ENCODE measurements around the gene TEKT5. TPM values are rescaled to one million over a fixed set of nuclear protein-coding genes. Genes with fewer than 3 reads are reported as not detected.

The TEKT5 gene
- total RNA-seq, 1 donor from 2014 or later: not detected

DNA sequence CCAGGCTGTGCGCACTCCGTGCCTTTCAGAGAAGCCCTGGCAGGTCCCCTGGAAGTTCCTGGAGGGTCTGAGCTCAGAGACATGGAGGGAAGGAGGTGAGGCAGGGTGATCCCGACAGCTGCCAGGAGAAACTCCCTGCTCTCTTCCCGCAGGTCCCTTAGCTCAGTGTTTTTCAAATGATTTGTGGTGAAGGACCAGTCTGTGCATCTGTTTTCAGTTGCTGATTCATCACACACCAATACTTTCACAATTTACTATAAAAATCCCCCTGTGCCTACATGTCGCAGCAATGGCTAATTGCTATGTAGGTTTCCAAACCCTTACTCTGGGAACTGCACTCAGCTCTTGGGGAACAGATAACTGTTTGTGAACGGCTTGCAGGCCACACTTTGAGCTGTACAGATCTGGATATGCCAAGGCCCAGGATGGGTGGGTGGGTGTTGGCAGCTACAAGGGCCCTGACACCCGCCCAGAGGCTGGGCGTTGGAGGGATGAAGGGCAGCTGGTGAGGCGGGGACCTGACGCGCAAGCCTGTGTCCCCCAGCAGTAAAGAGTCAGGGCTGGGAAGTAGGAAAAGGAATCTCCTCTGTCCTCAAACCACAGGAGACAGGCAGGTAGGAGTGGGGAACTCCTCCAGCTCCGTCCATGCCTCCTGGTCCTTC, 93.8 kb downstream of the TEKT5 start:
- DNase-seq: peak; percentile 43
- intact Hi-C loops (cut with DNase I): no loop called here
- ATAC-seq (ENCODE audit: poor library complexity): peak; percentile 61

DNA sequence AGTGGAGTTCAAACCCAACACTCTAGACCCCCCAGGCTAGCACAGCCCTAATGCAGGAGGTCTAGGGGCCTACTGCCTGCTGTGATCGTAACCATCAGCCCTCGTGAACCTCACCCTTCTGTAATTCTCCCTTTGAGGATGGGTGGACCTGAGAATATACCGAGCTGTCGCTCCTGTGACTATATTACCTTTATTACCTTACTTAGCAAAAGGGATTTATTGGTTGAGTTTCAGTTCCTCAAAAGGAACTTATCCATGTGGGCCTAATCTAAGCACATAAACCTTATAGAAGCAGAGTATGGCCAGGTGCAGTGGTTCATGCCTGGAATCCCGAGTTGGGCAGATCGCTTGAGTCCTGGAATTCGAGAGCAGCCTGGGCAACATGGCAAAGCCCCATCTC, 95.1 kb downstream of the TEKT5 start:
- intact Hi-C loops (cut with DNase I): no loop called here
- no peak for ATAC-seq (ENCODE audit: poor library complexity)
- DNase-seq: no peak

DNA sequence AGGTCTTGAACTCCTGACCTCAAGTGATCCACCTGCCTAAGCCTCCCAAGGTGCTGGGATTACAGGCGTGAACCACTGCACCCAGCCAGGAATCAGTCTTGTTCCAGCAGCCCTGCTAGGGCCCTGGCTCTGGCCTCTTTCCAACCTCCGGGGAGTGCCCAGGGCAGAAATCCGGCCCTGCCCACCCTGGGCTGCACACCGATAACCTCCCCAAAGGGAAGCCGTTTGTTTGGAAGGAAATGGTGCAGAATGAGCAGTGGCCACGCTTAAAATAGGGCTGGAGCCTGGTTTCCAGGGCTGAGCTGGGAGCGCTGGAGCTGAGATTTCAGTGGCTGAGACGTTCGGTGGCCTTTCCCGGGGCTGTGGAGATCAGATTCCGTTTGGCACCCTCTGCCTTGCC, 96.6 kb downstream of the TEKT5 start:
- DNase-seq: peak; percentile 76
- ATAC-seq (ENCODE audit: poor library complexity): peak; percentile 3
- intact Hi-C loops (cut with DNase I): no loop called here

DNA sequence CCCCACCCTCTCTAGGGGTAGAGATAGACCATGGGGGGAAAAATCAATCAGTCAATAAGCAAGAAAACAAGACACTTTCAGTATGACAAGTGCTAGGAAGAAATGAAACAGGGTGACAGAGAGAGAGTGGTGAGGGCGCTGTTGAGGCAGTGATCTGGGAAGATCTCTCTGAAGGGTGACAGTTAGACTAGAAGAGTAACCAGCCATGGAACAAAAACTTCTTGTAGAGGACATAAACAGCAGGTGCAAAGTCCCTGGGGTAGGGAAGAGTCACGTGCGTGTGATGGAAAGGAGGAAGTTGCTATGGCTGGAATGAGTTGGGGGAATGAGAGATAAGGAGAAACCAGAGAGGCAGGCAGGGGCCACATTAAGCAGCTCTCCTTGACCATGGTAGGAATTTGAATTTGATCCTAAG, 97.5 kb downstream of the TEKT5 start:
- DNase-seq (no peak), ATAC-seq (ENCODE audit: poor library complexity) (no peak)
- intact Hi-C loops (cut with DNase I): no loop called here

DNA sequence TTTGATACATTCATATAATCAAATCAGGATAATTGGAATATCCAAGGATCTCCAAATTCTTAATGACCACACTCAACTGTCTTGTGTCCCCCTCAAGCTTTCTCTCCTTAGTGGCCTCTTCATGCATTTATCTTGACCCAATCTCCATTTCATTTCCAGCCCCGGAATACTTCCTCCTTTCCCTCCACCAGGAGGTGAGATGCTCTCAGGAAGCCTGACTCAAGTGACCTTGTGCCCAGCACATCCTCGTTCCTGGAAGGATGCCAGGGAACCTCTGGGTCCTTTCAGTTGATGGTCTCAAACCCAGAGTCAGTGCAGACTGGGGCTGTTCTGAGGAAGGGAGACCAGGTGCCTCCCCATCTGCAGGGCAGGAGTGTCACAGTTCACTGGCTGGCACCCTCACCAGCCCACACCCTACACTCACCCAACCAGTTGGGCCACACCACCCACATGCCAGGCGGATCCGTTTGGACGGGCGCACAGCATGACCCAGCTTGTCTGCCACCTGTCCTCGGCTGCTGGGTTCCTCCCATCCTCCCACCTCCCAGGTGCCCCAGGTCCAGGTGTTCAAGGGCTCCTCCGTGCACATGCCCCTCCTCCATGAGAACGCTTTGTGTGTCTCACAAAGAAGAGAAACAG, 100.3 kb downstream of the TEKT5 start:
- ATAC-seq (ENCODE audit: poor library complexity) (peak; percentile 55), DNase-seq (no peak)
- intact Hi-C loops (cut with DNase I): no loop called here

DNA sequence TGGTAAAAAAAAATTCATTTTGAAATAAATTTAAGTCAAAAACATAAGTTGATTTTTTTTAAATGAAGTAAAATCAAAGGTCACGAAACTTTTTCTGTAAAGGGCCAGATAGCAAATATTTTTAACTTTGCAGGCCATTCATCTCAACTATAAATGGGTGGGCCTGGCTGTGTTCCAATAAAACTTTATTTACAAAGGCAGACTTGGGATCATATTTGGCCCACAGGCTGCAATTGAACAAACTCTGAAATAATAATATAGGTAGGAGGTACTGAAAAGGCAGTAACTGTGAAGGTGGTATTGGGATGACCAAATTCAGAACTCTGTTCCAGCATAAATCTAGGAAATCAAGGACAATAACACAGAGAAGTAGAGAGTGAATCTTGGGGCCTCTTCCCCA, 102.1 kb downstream of the TEKT5 start:
- ATAC-seq (ENCODE audit: poor library complexity): no peak
- intact Hi-C loops (cut with DNase I): no loop called here

DNA sequence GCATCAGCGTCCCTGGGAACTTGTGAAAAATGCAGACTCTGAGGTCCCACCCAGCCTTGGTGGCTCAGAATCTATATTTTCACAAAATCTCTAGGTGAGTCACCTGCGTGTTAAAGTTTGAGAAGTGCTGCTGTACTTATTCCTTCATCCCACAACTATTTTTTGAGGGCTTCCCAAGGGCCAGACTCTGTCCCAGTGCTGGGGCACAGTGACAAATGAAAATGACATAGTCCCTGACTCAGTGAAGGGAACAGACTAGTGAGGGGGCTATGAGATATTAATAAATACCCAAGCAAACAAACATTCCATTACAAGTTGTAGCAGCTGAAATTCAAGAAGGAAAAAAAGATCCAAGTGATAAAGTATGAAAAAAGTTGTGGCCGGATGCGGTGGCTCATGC, 104.4 kb downstream of the TEKT5 start:
- intact Hi-C loops (cut with DNase I): no loop called here
- no peak for DNase-seq
- ATAC-seq (ENCODE audit: poor library complexity): no peak

More for the DNA sequence above, 102.1 kb downstream of the TEKT5 start:
- no peak for DNase-seq

DNA sequence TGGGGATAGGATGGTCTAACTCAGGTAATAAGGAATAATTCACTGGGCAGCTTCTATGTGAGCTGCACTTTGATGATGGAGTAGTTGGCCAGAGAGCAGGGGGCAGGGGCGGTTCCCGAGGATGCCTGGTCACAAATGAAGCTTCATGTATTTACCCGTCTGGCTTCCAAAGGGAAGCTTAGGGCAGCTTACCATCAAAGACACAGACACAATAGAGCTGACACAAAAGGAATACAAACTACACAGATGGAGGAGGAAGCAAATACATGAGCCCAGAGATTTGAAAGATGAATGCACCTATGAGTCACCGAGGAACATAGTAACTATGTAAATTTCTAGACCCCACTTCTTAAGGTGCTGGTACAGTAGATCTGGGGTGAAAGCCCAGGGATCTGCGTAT, 105.6 kb downstream of the TEKT5 start:
- intact Hi-C loops (cut with DNase I): no loop called here
- ATAC-seq (ENCODE audit: poor library complexity) (no peak), DNase-seq (no peak)

DNA sequence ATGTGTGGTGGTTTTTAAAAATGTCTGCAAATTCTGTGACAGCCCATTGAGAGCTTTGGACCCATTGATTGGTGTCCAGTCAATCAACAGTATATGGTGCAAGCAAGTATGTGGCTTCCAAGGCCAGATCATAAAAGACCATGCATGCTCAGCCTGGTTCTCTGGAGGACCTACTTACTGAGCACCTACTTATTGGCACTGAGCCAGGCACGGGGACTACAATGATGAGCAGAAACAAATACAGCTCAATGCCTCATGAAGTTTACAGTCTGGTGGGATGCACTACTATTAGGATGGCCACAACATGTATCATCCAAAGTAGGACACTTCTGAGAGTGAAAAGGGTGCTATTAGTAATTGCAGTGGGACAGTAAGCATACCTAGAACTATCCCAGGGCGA, 107.1 kb downstream of the TEKT5 start:
- DNase-seq (no peak), ATAC-seq (ENCODE audit: poor library complexity) (no peak)
- intact Hi-C loops (cut with DNase I): no loop called here

DNA sequence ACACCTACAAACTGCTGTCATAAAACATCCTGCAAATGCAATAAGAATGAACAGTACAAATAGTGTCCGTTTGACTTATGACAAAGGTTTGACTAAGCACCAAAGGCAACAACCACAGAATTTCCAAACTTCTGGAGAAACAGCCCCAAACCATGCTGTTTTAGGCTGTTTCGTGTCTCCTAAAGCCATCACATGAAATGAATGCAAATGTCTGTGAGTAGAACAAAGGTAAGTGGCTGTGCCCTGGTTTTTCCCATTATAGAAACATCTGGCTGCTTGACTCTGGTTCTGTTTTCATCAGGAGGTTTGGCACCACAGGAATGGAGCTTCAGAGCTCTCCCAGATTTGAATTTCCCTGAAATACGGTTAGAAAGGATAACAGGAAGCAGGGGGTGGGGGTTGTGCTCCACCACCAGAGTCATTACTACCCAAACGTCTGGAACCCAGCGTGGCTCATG, 109.7 kb downstream of the TEKT5 start:
- DNase-seq: no peak
- intact Hi-C loops (cut with DNase I): no loop called here
- ATAC-seq (ENCODE audit: poor library complexity): no peak

DNA sequence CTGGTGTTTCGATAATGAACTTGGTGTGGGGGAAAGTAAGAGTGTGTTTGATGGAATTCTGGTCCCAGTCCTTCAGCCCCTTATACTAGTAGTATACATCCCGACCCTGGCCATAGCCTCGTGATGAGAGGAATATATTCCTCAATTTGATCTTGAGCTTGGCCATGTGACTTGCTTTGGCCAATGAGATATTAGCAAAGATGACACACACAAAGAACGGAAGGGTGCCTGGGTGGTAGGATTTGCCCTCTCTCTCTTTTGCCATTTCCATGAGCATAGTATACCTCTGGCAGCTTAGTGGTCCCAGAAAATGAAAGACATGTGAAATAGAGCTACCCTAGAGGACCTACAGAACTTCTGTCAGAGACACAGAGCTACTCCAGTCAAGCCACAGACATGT, 111.5 kb downstream of the TEKT5 start:
- no peak for DNase-seq
- no peak for ATAC-seq (ENCODE audit: poor library complexity)
- intact Hi-C loops (cut with DNase I): no loop called here

DNA sequence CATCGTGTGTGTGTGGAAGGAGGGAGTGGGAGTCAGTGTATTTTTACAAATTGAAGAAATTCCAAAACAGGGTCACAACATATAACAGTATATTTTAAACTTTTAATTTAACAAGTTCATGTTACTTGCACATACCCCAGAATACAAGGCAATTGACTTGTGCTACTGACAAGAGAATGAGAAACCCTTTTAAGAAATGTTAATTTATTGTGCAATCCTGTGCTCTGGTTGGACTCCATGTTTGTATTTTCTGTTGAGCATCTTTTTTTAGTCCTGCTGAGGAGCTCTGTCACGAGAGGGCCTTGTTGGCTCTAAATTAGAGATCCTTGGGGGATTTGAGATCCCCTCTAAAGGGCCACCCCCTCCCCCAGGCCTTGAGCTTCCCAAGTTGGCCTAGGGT, 113.2 kb downstream of the TEKT5 start:
- DNase-seq (no peak), ATAC-seq (ENCODE audit: poor library complexity) (no peak)
- intact Hi-C loops (cut with DNase I): no loop called here

DNA sequence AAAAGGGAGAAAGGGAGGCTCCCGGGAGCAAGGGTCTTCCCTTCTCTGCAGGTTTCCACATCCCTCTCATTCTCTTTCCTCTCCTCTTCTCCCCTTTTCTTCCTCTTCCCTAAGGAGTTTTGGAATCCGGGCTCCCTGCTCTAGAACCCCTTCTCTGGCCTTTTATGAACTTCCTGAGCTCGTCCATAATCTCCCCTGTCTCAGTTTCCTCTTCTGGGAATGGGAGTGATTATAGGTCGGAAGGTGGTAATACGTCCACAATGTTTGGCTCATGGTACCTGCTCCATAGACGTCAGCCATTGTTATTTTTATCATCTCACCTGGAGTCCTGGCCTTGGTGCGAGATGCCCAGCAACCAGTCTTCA, 113.9 kb downstream of the TEKT5 start:
- intact Hi-C loops (cut with DNase I): no loop called here
- ATAC-seq (ENCODE audit: poor library complexity) (no peak), DNase-seq (no peak)

DNA sequence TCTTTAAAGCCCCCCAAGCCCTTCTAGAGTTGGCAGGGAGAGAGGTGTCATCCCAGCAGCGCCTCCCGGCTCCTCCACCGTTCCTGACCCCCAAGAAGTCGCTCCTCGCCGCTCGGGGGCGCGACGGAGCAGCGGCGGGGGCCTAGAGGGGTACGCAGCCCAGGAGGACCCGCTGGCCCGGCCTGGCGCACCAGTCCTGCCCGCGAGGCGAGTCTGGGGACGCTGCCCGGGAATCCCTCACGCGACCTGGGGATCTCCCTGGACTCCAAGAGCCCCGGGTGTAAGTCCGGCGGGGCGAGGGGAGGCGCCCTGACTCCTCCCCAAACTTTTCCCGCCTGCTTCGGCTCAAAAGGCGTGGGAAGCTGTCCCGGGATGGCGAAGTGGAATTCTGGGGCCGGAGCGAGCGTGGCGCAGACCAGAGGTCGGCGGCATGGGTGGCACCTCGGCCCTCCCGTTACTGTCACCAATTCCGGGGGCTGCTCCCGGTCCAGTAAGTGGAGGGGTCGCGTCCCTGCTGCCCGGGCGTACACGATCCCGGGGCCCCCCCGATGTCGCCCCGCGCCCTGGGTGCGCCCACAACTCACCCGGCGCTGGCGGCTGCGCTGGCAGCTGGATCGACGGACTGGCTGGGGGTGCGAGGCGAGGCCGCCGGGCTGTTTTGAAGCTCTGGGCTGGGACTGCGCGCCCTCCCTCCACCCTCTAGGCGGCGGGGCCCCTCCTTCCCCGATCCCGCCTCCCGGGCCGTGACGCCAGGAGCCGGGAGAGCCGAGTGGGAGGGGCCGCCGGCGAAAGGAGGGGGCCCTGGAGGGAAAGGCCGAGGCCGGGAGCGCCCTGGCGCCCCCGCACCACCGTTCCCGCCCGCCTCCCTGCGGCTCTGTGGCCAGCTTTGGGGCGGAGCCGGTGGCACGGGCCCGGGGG, 114.5 kb downstream of the TEKT5 start, which contains the start of gene EMP2:
Gene EMP2 (minus strand): TSS at position 634 of the 918 bp plus-strand sequence. CDS start 32,981 bp downstream, outside the sequence.
- intact Hi-C loops (cut with DNase I): loop anchor here (10.0 kb wide), 1 partner anchor 55 kb away; no protein-coding TSS in a partner anchor
- ATAC-seq (ENCODE audit: poor library complexity) (peak; percentile 85), DNase-seq (peak; percentile 90)

DNA sequence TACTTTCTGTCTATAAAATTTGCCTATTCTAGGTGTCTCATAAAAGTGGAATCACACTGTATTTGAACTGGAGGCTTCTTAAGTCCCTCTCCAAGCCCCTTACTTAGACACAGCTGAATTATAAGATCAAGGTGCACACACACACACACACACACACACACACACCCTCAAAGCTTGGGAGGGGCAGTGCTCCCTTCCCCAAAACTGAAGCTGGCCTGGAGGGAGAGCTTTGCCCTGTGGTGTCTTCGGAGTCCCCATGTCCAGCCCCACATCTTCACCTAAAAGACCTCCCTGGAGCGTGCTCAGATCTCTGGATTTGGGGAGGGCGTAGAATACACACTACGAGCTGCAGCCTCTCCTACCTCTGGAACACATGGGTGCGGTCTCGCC, 115.2 kb downstream of the TEKT5 start:
- no peak for ATAC-seq (ENCODE audit: poor library complexity)
- intact Hi-C loops (cut with DNase I): loop anchor here (10.0 kb wide), 1 partner anchor 55 kb away; no protein-coding TSS in a partner anchor
- no peak for DNase-seq

DNA sequence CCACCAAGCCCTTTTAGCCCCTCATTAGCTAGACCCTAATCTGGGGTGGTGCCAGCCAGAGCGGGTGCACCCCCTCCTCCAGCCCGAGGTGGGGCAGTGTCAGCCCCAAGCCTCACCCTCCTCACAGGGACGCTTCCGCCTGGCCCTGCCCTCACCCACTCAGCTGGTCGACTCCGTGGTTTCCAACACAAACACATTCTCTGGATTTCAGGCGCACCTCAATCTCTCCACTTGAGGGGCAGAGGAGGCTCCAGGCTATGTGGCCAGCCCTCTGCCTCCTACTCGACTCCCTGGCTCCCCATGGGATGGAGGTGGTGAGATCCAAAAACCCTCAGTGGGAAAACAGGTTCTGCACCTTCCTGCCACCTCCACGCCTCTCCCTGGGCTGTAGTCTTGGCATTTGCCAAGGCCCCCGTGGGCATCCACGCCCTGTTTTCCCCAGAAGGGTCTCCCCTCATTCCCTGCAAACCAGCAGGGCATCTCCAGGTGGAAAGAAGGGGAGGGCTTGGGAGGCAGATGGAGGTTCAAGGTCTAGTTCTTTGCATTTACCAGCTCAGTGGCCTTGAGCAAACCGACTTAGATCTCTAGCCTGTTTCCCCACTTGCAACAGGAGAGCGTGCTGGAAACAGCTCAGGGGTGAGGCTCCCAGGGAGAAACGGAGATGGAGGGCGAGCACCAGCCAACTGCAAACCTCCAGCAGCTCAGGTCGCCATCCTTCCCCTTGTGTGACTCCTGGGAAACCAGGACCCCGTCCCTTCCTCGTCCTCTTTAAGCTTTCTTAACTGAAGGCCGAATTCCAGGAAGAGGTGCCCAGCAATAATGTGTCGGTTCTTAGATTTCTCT, 116.0 kb downstream of the TEKT5 start:
- intact Hi-C loops (cut with DNase I): loop anchor here (10.0 kb wide), 1 partner anchor 54 kb away; no protein-coding TSS in a partner anchor
- peak; percentile 29 for ATAC-seq (ENCODE audit: poor library complexity)
- DNase-seq: peak; percentile 61
